Panc1 (cell line): ENCODE results near the gene IL2RG. TPM values are rescaled to one million over a fixed set of nuclear protein-coding genes. Genes with fewer than 3 reads are reported as not detected.

Experiments
- ATAC-seq: fragments of 200-7000 bp; cut with Tn5 transposase; 2 replicates; pipeline ENCODE4 v1.9.1; 2020; ENCODE audit warnings: mild to moderate bottlenecking, moderate library complexity
- BruUV-seq: library from RNA; stranded (reverse); fragments of 400-500 nt; replicated peaks from 2 replicates; lab custom pipeline; 2021; lab: Mats Ljungman, UMichigan
- CTCF ChIA-PET: fragments of 300-600 bp; sonication (Branson Sonifier 250); formaldehyde crosslinking; loops from one replicate; lab custom pipeline; 2022; ENCODE audit warnings: antibody characterized with exemption; lab: Charles Lee
- POLR2A ChIA-PET: fragments of 300-600 bp; sonication (Branson Sonifier 250); formaldehyde crosslinking; loops from one replicate; lab custom pipeline; 2022; ENCODE audit warnings: antibody characterized with exemption; lab: Charles Lee
- DNase-seq: peaks from one replicate; pipeline ENCODE4 v3.0.0-alpha.2; 2010; ENCODE audit warnings: low read depth, low spot score
- H3K27ac ChIP-seq: 2 replicates; pipeline ENCODE4 v1.5.1; 2011; ENCODE audit warnings: mild to moderate bottlenecking, low read length, inconsistent platforms
- H3K27me3 ChIP-seq: fragments of 200-500 bp; sonication (Bioruptor generic); 2 replicates; pipeline ENCODE4 v1.6.0; 2014; ENCODE audit warnings: low read length, inconsistent platforms; ENCODE audit not compliant: control insufficient read depth, insufficient read depth
- H3K36me3 ChIP-seq: fragments of 200-500 bp; sonication (Bioruptor generic); 2 replicates; pipeline ENCODE4 v1.5.1; 2014; ENCODE audit warnings: inconsistent platforms, mild to moderate bottlenecking, low read length, moderate library complexity; ENCODE audit not compliant: control insufficient read depth, insufficient read depth
- H3K4me1 ChIP-seq: 2 replicates; pipeline ENCODE4 v1.5.1; 2011; ENCODE audit warnings: inconsistent platforms, mild to moderate bottlenecking, low read length, moderate library complexity; ENCODE audit not compliant: control insufficient read depth, insufficient read depth
- H3K4me3 ChIP-seq, 2 experiments: 2 replicates each; pipeline ENCODE4 v1.5.1; 2011 to 2012; ENCODE audit warnings: low read depth in 2 of 2, low read length in 2 of 2, mild to moderate bottlenecking in 2 of 2, inconsistent platforms in 1 of 2, moderate library complexity in 1 of 2
- H3K9me3 ChIP-seq: fragments of 200-500 bp; sonication (Bioruptor generic); 2 replicates; pipeline ENCODE4 v1.5.1; 2014; ENCODE audit warnings: low read depth, mild to moderate bottlenecking, inconsistent platforms, low read length, moderate library complexity; ENCODE audit not compliant: control insufficient read depth, insufficient read depth
- POLR2AphosphoS5 ChIP-seq: IDR thresholded peaks from 2 replicates; pipeline ENCODE4 v1.6.1; 2012; ENCODE audit warnings: mild to moderate bottlenecking, low read depth, low read length, moderate library complexity
- SIN3A ChIP-seq: IDR thresholded peaks from 2 replicates; pipeline ENCODE4 v1.6.1; 2012; ENCODE audit warnings: low read depth, mild to moderate bottlenecking, low read length, moderate library complexity, borderline replicate concordance; ENCODE audit not compliant: insufficient read depth
- TCF7L2 ChIP-seq: IDR thresholded peaks from 2 replicates; pipeline ENCODE4 v1.6.1; 2011; ENCODE audit warnings: mild to moderate bottlenecking, low read depth, low read length, inconsistent platforms
- in situ Hi-C: cut with HindIII; loops from 2 replicates; pipeline ENCODE4 v1.10.0; 2016; ENCODE audit warnings: low sequenced_read_pairs, low pct_unique_long_range_greater_than_20kb
- intact Hi-C: fragments of 100-400 bp; cut with micrococcal nuclease; formaldehyde crosslinking; loops from one replicate; pipeline ENCODE4 v1.10.0; 2022; ENCODE audit not compliant: unreplicated experiment
- total RNA-seq: library from RNA; stranded (reverse); gene quantifications from one replicate; pipeline ENCODE4 v1.2.1, GENCODE V29; 2021; ENCODE audit not compliant: unreplicated experiment
- TF ChIP-seq, protein P1 (sequence below): fragments of 450-650 bp; IDR thresholded peaks from 2 replicates; pipeline ENCODE4 v1.5.1; 2017; ENCODE audit warnings: mild to moderate bottlenecking
- TF ChIP-seq, protein P2 (sequence below), 2 experiments: IDR thresholded peaks; 2 replicates each; pipeline ENCODE4 v1.6.1; 2011 to 2012; ENCODE audit warnings: low read depth in 2 of 2, control low read depth in 1 of 2, low read length in 1 of 2, mild to moderate bottlenecking in 1 of 2, moderate library complexity in 1 of 2; ENCODE audit not compliant: insufficient read depth in 1 of 2

The IL2RG gene
- total RNA-seq, 1 experiment from 2014 or later = 0.28 TPM

DNA sequence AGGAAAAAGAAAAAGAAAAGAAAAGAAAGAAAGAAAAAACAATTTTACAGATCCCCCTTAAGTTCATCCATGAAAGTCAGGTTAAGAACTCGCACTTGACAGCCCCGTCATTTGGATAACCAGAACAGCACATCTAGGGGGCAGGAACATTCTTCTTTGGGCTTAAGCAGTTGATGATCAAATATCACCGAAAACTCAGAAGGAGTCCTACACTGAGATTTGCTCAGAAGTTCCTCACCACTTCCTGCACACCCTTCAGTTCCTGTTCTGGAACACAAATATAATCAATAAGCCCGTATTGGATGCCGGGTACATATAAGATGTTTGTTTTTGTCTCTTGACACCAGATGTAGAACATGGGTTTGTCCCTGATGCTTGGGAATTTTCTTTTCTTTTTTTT, 48.0 kb upstream of the IL2RG start:
- ChIA-PET POLR2A (no interaction called here), CTCF (no interaction called here)
- Histone ChIP-seq H3K4me1 (no peaks in the 10 kb centered on the region), H3K27me3 (no peaks in the 10 kb centered on the region), H3K9me3 (no peaks in the 10 kb centered on the region), H3K36me3 (no peaks in the 10 kb centered on the region), H3K4me3 (no peak overlapping the region), H3K27ac (no peak overlapping the region)
- DNase-seq (no peak), ATAC-seq (no peak)
- no TSS peak for BruUV-seq
- in situ Hi-C loops = no loop called here
- intact Hi-C loops = no loop called here
- no peak for TF ChIP-seq SIN3A
- no peak for TF ChIP-seq POLR2AphosphoS5
- TF ChIP-seq, protein P1, sequence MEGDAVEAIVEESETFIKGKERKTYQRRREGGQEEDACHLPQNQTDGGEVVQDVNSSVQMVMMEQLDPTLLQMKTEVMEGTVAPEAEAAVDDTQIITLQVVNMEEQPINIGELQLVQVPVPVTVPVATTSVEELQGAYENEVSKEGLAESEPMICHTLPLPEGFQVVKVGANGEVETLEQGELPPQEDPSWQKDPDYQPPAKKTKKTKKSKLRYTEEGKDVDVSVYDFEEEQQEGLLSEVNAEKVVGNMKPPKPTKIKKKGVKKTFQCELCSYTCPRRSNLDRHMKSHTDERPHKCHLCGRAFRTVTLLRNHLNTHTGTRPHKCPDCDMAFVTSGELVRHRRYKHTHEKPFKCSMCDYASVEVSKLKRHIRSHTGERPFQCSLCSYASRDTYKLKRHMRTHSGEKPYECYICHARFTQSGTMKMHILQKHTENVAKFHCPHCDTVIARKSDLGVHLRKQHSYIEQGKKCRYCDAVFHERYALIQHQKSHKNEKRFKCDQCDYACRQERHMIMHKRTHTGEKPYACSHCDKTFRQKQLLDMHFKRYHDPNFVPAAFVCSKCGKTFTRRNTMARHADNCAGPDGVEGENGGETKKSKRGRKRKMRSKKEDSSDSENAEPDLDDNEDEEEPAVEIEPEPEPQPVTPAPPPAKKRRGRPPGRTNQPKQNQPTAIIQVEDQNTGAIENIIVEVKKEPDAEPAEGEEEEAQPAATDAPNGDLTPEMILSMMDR = no peak
- TF ChIP-seq, protein P2, sequence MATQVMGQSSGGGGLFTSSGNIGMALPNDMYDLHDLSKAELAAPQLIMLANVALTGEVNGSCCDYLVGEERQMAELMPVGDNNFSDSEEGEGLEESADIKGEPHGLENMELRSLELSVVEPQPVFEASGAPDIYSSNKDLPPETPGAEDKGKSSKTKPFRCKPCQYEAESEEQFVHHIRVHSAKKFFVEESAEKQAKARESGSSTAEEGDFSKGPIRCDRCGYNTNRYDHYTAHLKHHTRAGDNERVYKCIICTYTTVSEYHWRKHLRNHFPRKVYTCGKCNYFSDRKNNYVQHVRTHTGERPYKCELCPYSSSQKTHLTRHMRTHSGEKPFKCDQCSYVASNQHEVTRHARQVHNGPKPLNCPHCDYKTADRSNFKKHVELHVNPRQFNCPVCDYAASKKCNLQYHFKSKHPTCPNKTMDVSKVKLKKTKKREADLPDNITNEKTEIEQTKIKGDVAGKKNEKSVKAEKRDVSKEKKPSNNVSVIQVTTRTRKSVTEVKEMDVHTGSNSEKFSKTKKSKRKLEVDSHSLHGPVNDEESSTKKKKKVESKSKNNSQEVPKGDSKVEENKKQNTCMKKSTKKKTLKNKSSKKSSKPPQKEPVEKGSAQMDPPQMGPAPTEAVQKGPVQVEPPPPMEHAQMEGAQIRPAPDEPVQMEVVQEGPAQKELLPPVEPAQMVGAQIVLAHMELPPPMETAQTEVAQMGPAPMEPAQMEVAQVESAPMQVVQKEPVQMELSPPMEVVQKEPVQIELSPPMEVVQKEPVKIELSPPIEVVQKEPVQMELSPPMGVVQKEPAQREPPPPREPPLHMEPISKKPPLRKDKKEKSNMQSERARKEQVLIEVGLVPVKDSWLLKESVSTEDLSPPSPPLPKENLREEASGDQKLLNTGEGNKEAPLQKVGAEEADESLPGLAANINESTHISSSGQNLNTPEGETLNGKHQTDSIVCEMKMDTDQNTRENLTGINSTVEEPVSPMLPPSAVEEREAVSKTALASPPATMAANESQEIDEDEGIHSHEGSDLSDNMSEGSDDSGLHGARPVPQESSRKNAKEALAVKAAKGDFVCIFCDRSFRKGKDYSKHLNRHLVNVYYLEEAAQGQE (IDR thresholded peaks at IDR 0.05; ENCODE audit: insufficient read depth in 1 of 2, low read depth in 2 of 2, low read length in 1 of 2) = no peak
- no peak for TF ChIP-seq TCF7L2

DNA sequence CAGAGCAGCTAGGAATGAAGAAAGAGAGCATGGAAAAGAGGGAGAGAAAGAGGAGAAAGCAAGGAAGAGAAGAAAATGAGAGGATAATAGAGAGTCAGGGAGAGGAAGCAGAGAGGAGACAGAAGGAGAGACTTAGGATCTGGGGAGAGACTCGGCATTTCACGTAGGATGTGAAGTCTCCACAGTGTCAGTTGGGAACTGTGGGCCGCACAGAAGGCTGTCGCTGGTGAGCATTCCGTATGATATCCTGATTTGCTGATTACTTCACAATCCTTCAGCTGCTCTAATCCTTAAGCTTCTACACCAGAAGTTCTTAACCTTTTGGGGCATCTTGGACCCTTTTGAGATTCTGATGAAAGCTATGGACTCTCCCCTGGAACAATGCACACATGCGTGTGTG, 47.2 kb upstream of the IL2RG start:
- no peaks in the 10 kb centered on the region for H3K4me1 ChIP-seq
- H3K36me3 ChIP-seq = no peaks in the 10 kb centered on the region
- no peak for DNase-seq
- ChIA-PET POLR2A (no interaction called here), CTCF (no interaction called here)
- H3K27ac ChIP-seq = no peak overlapping the region
- intact Hi-C loops (no loop called here), in situ Hi-C loops (no loop called here)
- ATAC-seq = no peak
- H3K27me3 ChIP-seq = no peaks in the 10 kb centered on the region
- no peak overlapping the region for H3K4me3 ChIP-seq
- H3K9me3 ChIP-seq = no peaks in the 10 kb centered on the region
- BruUV-seq = no TSS peak
- TF ChIP-seq, protein P1 = no peak
- TF ChIP-seq POLR2AphosphoS5 = no peak
- TF ChIP-seq TCF7L2 = no peak
- no peak for TF ChIP-seq SIN3A
- TF ChIP-seq, protein P2 (IDR thresholded peaks at IDR 0.05; ENCODE audit: insufficient read depth in 1 of 2, low read depth in 2 of 2, low read length in 1 of 2) = no peak
